AG08396 (cell line): ENCODE measurements around the gene TMEM182.
A peak's percentile ranks its signal among the peaks of the same experiment; 100 is the strongest.

Source experiments
- DNase-seq: peaks from one replicate; pipeline ENCODE4 v3.0.0; 2012; ENCODE audit warnings: low spot score, mixed read lengths

TMEM182 gene

GRCh38 chr2:102768253-102768652 is 6.4 kb downstream of the TMEM182 start:
- DNase-seq: no peak

GRCh38 chr2:102768892-102769291 is 7.1 kb downstream of the TMEM182 start:
- DNase-seq: no peak

- DNase-seq: peak; percentile 20
These were observed 8.7 kb downstream of the TMEM182 start for GRCh38 chr2:102770506-102770905.

- DNase-seq: no peak
These were observed 9.3 kb downstream of the TMEM182 start for GRCh38 chr2:102771114-102771513.

GRCh38 chr2:102772659-102773058 is 10.8 kb downstream of the TMEM182 start:
- no peak for DNase-seq

- DNase-seq: no peak
These were observed 11.4 kb downstream of the TMEM182 start for GRCh38 chr2:102773149-102773705.

- DNase-seq: no peak
These were observed 16.4 kb downstream of the TMEM182 start for GRCh38 chr2:102778260-102778659.

- no peak for DNase-seq
These were observed 18.6 kb downstream of the TMEM182 start for GRCh38 chr2:102780467-102780866.

GRCh38 chr2:102782187-102782586 is 20.4 kb downstream of the TMEM182 start:
- no peak for DNase-seq

GRCh38 chr2:102782933-102783332 is 21.1 kb downstream of the TMEM182 start:
- DNase-seq: no peak

GRCh38 chr2:102783506-102784183 is 21.8 kb downstream of the TMEM182 start:
- no peak for DNase-seq

- no peak for DNase-seq
These were observed 23.1 kb downstream of the TMEM182 start for GRCh38 chr2:102784940-102785339.

GRCh38 chr2:102788216-102788884 is 26.5 kb downstream of the TMEM182 start:
- no peak for DNase-seq

GRCh38 chr2:102788885-102789260 is 27.0 kb downstream of the TMEM182 start:
- no peak for DNase-seq

- no peak for DNase-seq
These were observed 27.7 kb downstream of the TMEM182 start for GRCh38 chr2:102789349-102790090.

GRCh38 chr2:102790091-102790455 is 28.2 kb downstream of the TMEM182 start:
- DNase-seq: no peak

- DNase-seq: no peak
These were observed 30.9 kb downstream of the TMEM182 start for GRCh38 chr2:102792568-102793208.

- DNase-seq: no peak
These were observed 33.8 kb downstream of the TMEM182 start for GRCh38 chr2:102795641-102796040.

- DNase-seq: no peak
These were observed 34.5 kb downstream of the TMEM182 start for GRCh38 chr2:102796337-102796736.

- DNase-seq: no peak
These were observed 35.7 kb downstream of the TMEM182 start for GRCh38 chr2:102797486-102797885.

GRCh38 chr2:102798181-102798580 is 36.4 kb downstream of the TMEM182 start:
- no peak for DNase-seq

GRCh38 chr2:102801098-102801718 is 39.4 kb downstream of the TMEM182 start:
- no peak for DNase-seq
